ENCODE measurements around the gene PDC. TPM values are rescaled to one million over a fixed set of nuclear protein-coding genes. Genes with fewer than 3 reads are reported as not detected.
A peak's percentile ranks its signal among the peaks of the same experiment; 100 is the strongest.
"Not testable (repeated sequence)": the region's sequence is repeated elsewhere in the genome, so short reads cannot be mapped to it uniquely, and the experiment has no call there.

The PDC gene
- total RNA-seq, 1 donor from 2014 or later = not detected

DNA sequence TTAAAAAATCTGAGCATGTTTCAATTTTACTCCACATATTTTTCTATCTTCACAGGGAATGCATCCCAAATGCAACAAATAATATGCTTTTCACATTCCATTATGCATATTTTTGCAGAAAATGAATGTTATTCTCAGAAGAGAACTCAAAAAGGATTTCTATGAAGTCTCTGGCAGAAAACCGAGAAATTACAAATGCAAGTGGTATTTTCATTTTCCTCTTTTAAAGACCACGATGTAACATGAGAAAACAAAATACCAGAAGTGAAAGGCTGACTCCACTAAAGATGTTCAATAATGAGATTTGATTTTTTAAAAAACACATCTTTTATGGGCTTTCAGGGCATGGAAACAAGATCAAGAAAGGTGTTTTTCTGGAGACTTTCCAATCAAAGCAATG lies 5.0 kb upstream of the PDC start:
- no peak for DNase-seq (ENCODE audit: low read depth in 2 of 2)

- not testable (repeated sequence) for DNase-seq (ENCODE audit: low read depth in 2 of 2)
These were observed 4.6 kb upstream of the PDC start for GRCh38 chr1:186465491-186465890.

- no peak for DNase-seq (ENCODE audit: low read depth in 2 of 2)
These were observed 3.0 kb upstream of the PDC start for GRCh38 chr1:186463926-186464325.

DNA sequence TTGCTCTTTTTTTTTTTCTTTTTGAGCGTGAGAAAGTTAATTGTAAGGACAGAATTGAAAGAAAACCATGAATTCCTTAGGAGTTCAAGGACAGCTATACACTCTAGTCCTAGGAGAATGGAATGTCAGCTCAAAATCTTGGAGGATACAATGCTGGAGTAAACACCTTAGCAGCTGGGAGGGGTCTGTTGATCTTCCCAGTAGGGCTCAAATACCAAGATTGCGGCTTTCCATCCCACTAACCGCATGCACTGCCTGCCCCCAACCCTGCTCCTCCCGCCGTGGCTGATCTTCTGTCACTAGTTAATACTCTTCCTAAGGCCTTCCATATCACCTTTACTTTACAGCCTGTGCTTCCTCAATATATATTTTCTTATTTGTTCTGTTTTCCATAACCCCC lies 2.6 kb upstream of the PDC start:
- DNase-seq (ENCODE audit: low read depth in 2 of 2) = no peak

GRCh38 chr1:186459161-186459560 lies 1.8 kb downstream of the PDC start:
- not testable (repeated sequence) for DNase-seq (ENCODE audit: low read depth in 2 of 2)

- no peak for DNase-seq (ENCODE audit: low read depth in 2 of 2)
These were observed 4.1 kb downstream of the PDC start for GRCh38 chr1:186456729-186457255.

DNA sequence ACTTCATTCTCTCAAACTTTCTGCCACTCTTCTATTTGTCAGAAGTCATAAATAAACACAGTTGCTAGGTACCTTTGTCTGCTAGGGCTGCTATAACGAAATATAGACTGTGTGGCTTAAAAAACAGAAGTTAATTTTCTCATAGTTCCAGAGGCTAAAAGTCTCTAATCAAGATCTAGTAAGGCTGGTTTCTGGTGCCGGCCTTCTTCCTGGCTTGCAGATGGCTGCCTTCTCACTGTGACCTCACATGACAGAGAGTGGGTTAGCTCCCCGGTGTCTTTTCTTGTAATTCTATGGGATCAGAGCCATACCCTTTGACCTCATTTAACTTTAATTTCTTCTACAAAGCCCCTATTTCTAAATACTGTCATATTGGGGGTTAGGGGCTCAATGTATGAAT lies 5.9 kb downstream of the PDC start:
- DNase-seq (ENCODE audit: low read depth in 2 of 2) = no peak

DNA sequence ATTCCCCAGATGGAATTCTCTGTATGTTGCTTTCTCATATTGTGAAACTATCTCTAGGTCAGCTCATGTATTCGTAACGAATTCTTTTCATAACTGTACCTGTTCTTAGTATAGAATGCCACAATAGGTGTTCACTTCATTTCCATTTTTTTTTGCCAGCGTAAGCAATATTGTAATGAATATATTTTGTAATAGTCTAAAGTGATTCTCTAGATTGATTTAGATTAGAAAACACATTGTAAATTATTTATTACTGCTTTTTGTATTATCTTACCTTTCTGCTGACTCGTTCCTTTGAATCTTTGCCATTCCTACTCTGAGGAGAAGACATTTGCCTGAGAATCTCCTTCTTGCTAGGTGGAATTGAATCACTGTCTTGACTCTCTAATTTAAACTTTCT lies 14.8 kb downstream of the PDC start:
- no peak for DNase-seq (ENCODE audit: low read depth in 2 of 2)

DNA sequence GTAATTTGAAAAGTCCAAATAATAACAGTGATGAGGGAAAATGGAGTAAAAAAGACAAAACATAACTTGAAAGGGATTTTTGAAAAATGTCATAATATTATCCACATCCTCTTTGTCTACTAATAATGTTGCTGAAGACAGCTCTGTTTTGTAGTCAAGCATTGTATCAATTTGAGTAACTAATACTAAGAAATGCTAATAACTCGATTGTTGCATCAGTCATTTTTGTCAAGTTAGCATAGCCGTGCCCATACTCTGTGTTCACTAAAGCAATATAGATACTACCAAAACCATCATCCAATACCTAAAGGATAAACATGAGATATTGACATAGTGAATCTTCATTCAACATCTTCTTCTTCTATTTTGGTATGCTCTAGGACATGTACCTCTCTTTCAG lies 17.3 kb downstream of the PDC start:
- DNase-seq (ENCODE audit: low read depth in 2 of 2) = no peak

GRCh38 chr1:186442651-186443375 lies 18.1 kb downstream of the PDC start:
- peak; percentile 10 to 88 for DNase-seq (ENCODE audit: low read depth in 2 of 2)

- DNase-seq (ENCODE audit: low read depth in 2 of 2) = peak; percentile 10 to 74
These were observed 20.3 kb downstream of the PDC start for GRCh38 chr1:186440584-186440983.

DNA sequence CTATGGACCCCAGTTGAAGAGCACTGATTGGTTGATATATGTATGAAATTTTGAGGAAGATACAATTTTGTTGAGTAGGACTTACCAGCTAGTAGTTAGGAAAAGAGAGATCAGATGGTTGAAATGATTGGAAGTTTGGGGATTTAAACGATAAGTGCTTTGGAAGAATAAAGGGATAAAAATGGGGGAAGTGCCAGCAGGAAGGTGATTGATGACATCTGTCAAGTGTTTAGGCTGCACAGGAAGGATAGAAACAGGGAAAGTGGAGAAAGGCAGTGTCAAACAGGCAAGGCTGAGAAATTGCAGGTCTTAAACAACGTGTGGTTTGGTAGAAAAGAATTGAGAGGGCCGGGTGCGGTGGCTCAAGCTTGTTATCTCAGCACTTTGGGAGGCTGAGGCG lies 22.3 kb downstream of the PDC start:
- DNase-seq (ENCODE audit: low read depth in 2 of 2) = no peak

DNA sequence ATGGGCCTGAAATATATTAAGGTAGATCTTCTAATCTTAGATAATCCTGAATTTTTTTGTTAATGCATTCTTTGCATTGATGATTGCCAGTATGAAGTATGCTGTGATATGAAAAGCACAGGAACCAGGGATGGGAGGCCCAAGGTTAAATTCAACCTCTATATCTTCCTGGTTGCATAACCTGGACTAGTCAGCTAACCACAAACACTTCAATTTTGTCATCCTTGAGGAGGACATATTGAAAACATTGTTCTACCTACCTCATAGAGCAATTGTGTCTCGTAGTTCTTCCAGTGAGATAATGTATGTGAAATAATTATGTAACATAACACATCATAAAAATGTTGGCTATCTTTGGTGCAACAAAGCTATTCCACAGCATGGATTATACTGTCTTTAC lies 25.6 kb downstream of the PDC start:
- DNase-seq (ENCODE audit: low read depth in 2 of 2) = no peak

GRCh38 chr1:186429017-186429416 lies 31.9 kb downstream of the PDC start:
- DNase-seq (ENCODE audit: low read depth in 2 of 2) = no peak

DNA sequence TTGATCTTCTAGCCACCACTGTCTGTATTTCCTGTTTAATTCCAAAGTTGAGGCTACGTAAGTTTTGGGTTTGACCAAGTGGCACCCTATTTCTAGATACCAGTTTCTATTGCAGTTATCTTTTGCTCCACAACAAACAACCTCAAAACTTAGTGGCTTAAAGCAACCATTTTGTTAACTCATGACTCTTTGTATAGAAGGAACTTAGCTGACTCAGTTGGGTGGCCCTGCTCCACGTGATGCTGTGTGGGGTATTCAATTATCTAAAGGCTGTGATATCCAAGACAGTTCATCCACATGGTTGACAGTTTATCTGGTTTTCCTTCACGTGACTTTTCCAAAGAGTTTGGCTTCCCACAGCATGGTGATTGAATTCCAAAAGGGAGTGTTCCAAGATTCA lies 34.8 kb downstream of the PDC start:
- DNase-seq (ENCODE audit: low read depth in 2 of 2) = no peak

GRCh38 chr1:186424539-186424938 lies 36.4 kb downstream of the PDC start:
- no peak for DNase-seq (ENCODE audit: low read depth in 2 of 2)

- no peak for DNase-seq (ENCODE audit: low read depth in 2 of 2)
These were observed 39.5 kb downstream of the PDC start for GRCh38 chr1:186421446-186421845.

- no peak for DNase-seq (ENCODE audit: low read depth in 2 of 2)
These were observed 40.0 kb downstream of the PDC start for GRCh38 chr1:186420923-186421322.

- DNase-seq (ENCODE audit: low read depth in 2 of 2) = no peak
These were observed 40.6 kb downstream of the PDC start for GRCh38 chr1:186420311-186420710.

GRCh38 chr1:186418503-186418902 lies 42.4 kb downstream of the PDC start:
- peak in 1 of 2 donors; percentile 45 for DNase-seq (ENCODE audit: low read depth in 2 of 2)

DNA sequence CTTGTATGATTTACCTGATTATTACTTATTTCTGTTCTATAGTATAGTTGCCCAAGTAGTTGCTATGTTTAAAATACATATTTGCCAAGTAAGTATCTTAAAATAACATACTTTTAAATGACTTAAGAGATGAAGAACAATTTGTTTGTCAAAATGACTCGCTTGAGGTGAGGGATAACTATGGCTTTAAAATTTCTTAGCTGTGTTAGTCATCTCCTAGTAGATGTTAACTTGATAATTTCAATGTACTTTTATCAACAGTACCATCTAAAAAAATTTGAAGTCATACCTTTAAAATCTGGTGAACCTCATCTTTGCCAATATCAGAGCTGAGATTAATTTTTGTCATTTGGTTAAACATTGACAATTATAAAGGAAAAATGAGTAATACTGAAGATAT lies 47.6 kb downstream of the PDC start:
- no peak for DNase-seq (ENCODE audit: low read depth in 2 of 2)

DNA sequence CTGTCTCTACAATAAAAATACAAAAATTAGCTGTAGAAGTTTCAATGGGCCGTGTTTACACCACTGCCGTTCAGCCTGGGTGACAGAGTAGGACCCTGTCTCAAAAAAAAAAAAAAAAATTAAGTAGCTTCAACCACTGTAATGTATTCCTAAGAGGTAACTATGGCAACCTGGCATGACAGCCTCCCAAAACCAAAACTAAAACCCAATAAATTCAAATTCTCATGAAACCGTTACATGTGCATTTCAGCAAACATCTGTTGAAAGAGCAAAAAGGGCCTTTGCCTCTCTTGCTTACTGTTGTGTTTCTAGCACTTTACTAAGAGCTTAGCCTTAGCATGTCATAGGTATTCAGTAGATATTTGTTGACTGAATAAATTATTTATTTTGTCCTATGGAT lies 51.8 kb downstream of the PDC start:
- DNase-seq (ENCODE audit: low read depth in 2 of 2) = no peak

- peak; percentile 39 to 86 for DNase-seq (ENCODE audit: low read depth in 2 of 2)
These were observed 56.4 kb downstream of the PDC start for GRCh38 chr1:186404454-186405051.

Measured in dermis microvascular lymphatic vessel endothelial cell (primary cell).